NB4 (cell line): ENCODE results near the gene FPR3.

Source experiments
- DNase-seq: peaks from one replicate; pipeline ENCODE4 v3.0.0; 2010; ENCODE audit warnings: low read depth
- H3K4me3 ChIP-seq: one replicate; pipeline ENCODE4 v1.5.1; 2011; ENCODE audit warnings: mild to moderate bottlenecking, low read depth, low read length, moderate library complexity
- MYC ChIP-seq: IDR thresholded peaks from 2 replicates; pipeline ENCODE4 v1.6.1; 2011; ENCODE audit warnings: low read depth, low read length
- POLR2A ChIP-seq: IDR thresholded peaks from 2 replicates; pipeline ENCODE4 v1.6.1; 2011; ENCODE audit warnings: mild to moderate bottlenecking; ENCODE audit not compliant: insufficient read length; ENCODE audit errors: extremely low read depth
- TF ChIP-seq, protein P1 (sequence below): IDR thresholded peaks from one replicate; pipeline ENCODE4 v1.5.1; 2012; ENCODE audit warnings: low read depth, low read length
- TF ChIP-seq, protein P2 (sequence below): IDR thresholded peaks from 2 replicates; pipeline ENCODE4 v1.6.1; 2011; ENCODE audit warnings: low read depth, low read length

The FPR3 gene

DNA sequence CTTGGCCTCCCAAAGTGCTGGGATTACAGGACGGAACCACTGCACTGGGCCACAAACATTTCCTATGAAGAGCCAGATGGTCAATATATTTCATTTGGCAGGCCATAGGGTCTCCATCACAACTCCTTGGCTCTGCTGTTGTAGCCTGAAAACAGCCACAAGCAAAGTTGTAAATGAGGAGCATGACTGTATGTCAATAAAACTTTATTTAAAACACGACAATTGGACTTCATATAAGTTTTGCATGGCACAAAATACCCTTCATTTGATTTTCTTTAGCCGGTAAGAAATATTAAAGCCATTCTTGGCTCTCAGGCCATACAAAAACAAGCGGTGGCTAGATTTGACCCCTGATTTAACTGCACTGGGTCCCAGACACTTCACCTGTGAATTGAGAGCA, 40.2 kb upstream of the FPR3 start:
- no peak for DNase-seq
- H3K4me3 ChIP-seq, result no peak overlapping the region
- TF ChIP-seq, protein P1, sequence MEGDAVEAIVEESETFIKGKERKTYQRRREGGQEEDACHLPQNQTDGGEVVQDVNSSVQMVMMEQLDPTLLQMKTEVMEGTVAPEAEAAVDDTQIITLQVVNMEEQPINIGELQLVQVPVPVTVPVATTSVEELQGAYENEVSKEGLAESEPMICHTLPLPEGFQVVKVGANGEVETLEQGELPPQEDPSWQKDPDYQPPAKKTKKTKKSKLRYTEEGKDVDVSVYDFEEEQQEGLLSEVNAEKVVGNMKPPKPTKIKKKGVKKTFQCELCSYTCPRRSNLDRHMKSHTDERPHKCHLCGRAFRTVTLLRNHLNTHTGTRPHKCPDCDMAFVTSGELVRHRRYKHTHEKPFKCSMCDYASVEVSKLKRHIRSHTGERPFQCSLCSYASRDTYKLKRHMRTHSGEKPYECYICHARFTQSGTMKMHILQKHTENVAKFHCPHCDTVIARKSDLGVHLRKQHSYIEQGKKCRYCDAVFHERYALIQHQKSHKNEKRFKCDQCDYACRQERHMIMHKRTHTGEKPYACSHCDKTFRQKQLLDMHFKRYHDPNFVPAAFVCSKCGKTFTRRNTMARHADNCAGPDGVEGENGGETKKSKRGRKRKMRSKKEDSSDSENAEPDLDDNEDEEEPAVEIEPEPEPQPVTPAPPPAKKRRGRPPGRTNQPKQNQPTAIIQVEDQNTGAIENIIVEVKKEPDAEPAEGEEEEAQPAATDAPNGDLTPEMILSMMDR, result no peak
- TF ChIP-seq MYC, result no peak
- TF ChIP-seq, protein P2, sequence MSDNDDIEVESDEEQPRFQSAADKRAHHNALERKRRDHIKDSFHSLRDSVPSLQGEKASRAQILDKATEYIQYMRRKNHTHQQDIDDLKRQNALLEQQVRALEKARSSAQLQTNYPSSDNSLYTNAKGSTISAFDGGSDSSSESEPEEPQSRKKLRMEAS, result no peak
- TF ChIP-seq POLR2A, result no peak

DNA sequence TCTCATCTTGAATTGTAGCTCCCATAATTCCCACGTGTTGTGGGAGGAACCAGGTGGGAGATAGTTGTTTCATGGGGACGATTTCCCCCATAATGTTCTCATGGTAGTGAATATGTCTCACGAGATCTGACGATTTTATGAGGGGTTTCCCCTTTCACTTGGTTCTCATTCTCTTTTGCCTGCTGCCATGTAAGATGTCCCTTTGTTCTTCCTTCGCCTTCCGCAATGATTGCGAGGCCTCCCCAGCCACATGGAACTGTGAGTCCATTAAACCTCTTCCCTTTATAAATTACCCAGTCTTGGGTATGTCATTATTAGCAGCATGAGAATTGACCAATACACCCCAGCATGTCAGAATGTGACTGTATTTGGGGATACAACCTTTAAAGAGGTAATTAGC, 39.4 kb upstream of the FPR3 start:
- no peak overlapping the region for H3K4me3 ChIP-seq
- no peak for TF ChIP-seq MYC
- no peak for DNase-seq

DNA sequence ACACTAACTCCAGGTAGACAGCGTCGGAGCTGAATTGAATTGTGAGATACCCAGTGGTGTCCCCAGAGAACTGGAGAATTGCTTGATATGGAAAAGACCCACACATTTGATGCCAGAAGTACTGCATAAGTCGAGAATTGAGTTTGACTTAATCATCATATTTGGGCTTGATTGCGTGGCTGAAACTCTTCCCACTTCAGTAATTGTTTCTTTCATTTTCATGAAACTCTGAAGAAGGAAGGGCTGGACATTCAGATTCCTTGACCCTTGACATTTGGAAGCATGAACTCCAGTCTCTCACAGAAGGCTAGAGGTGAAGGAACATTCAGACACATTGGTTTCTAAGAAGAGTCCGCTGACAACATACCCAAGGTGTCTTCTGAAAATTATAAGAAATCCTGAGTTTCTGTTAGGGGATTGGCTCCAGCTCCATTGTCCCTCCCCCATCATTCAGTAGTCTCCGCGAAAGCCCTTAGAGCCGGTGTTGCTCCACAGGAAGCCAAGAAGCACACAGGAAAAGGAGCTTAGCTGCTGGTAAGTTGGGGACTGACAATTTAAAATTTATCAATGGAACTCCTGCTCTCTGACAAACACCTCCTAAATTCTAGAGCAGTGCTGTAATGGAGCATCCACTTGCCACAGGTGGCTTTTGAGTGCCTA, 34.1 kb upstream of the FPR3 start, which contains the start of gene FPR2:
Gene FPR2 (plus strand): TSS at position 484 of the 660 bp plus-strand sequence. CDS start 7,479 bp downstream, outside the sequence.
- no peak within 1 kb of the TSS for H3K4me3 ChIP-seq
- TF ChIP-seq, protein P2, result no peak
- TF ChIP-seq POLR2A (no peak), MYC (no peak)
- TF ChIP-seq, protein P1, result no peak
- peak; percentile 64 for DNase-seq

DNA sequence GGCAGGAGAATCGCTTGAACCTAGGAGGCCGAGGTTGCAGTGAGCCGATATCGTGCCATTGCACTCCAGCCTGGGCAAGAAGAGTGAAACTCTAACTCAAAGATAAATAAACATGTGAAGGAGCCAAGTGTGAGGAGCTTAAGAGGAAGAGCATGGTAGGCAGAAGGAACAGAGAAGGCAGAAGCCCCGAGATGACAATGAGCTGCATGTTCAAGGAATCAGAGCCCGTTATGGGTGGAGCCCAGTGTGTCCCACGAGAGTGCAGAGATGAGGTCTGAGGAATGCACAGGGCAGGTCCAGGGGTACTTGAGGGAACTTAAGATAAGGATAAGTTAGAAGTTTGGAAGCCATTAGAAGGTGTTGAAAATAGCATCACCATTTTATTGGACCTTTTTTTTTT, 33.3 kb upstream of the FPR3 start:
- no peak for TF ChIP-seq MYC
- no peak for TF ChIP-seq POLR2A
- TF ChIP-seq, protein P1, result no peak
- TF ChIP-seq, protein P2, result no peak
- DNase-seq, result no peak
- no peak overlapping the region for H3K4me3 ChIP-seq

DNA sequence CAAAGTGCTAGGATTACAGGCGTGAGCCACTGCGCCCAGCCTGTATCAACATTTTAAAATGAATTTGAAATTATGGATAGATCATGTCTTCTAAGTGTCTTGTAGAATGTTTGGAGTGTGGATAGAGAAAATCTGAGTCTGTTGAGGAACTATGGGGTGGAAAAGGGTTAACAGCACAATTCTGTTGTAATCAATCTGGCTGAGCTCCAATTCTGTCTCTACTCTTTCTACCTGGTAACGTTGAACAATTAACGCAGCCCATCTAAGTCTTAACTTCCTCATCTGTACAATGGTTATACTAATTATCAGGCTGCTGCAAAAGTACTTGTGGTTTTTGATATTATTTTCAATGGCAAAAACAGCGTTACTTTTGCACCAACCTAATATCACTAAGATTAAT, 29.9 kb upstream of the FPR3 start:
- no peak overlapping the region for H3K4me3 ChIP-seq
- no peak for DNase-seq
- TF ChIP-seq, protein P2, result no peak
- TF ChIP-seq MYC (no peak), POLR2A (no peak)
- TF ChIP-seq, protein P1, result no peak

DNA sequence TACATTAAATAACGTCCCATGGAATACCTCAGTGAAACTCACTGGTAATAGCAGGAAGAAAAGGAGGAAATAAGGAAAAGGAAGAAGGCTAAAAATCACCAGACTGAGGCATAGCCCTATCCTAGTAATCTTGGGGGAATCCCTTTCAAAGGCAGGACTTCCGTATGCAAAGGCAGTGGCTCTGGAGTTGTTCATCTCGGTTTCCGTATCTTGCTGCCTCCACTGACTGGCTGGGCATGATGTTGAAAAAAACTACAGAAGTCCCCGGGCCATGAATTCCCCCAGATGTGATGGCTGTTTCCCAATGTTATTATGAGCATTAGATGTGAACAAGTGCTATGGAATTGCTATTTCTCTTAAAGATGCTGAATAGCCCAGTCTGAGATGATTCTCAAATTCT, 28.5 kb upstream of the FPR3 start:
- DNase-seq, result no peak
- TF ChIP-seq, protein P2, result no peak
- TF ChIP-seq POLR2A, result no peak
- TF ChIP-seq, protein P1, result no peak
- no peak for TF ChIP-seq MYC
- H3K4me3 ChIP-seq, result no peak overlapping the region
